OCI-LY3 (cell line): ENCODE data around the gene CDK15.

Experiments
- CTCF ChIP-seq: fragments of 200-600, 300-600 bp; sonication (generic); IDR thresholded peaks from 2 replicates; pipeline ENCODE4 v1.5.1; 2014; ENCODE audit warnings: antibody characterized with exemption, low read length, low read depth
- EZH2phosphoT487 ChIP-seq: fragments of 200-600 bp; shearing (Covaris generic); IDR thresholded peaks from 2 replicates; pipeline ENCODE4 v1.6.1; 2018; ENCODE audit warnings: antibody characterized with exemption, mixed run types, low read depth

DNA sequence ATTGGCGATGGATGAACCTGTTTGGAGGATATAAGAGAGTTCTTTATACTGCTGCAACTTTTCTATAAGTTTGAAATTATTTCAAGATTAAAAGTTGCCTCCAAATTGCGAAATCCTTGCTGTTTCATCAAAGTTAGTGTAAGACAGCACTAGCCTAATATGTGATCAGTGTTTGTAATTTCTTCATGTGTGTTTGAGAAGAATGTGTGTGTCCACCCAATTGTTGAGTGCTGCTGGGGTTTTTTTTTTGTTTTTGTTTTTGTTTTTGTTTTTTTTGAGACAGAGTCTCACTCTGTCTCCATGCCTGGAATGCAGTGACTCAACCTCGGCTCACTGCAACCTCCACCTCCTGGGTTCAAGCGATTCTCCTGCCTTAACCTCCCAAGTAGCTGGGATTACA, 33.4 kb downstream of the CDK15 start:
- TF ChIP-seq CTCF, result no peak
- TF ChIP-seq EZH2phosphoT487, result no peak
